ENCODE data around the gene APOLD1. TPM values are rescaled to one million over a fixed set of nuclear protein-coding genes. Genes with fewer than 3 reads are reported as not detected.

APOLD1 gene
- total and polyA plus RNA-seq, 2 of the 4 experiments (the other 2 are of a cell fraction), result 2.3 to 4.5 TPM

DNA sequence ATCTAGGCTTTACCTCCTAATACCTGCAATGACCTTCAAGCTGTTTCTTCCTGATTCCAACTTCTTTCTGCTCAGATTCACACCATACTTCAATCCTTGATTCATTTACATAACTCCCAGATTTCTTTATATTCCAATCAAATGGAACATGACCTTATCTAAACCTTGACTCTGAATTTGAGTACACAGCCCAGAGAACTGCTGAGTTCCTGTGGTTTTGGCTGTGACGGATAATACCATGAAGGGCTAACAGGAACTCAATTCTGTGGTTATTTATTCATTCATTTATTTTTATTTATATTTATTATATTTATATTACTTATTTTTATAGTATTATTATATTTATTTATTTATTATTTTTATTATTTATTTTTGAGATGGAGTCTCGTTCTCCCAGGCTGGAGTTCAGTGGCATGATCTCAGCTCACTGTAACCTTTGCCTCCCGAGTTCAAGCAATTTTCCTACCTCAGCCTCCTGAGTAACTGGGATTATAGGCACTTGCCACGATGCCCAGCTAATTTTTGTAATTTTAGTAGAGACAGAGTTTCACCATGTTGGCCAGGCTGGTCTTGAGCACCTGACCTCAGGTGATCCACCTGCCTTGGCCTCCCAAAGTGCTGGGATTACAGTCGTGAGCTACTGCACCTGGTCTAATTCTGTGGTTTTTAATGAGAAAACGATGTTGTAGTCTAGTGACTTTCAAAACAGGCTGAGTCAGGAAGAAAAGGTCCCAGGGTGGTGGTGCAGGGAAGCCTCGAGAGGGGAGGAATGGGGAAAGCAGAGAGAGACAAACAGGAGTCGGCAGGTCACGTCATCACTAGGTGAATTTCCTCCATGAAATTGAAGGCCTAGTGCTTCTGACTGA, 11.7 kb downstream of the APOLD1 start:
- intact Hi-C loops (cut with micrococcal nuclease) (no loop called here), dilution Hi-C loops (cut with HindIII; ENCODE audit: low sequenced_read_pairs, unreplicated experiment) (no loop called here), in situ Hi-C loops (cut with MboI; ENCODE audit: low sequenced_read_pairs) (loop anchor here (10.0 kb wide), 2 partner anchors 188 to 438 kb away; no protein-coding TSS in a partner anchor)
- H2BK120ac ChIP-seq (ENCODE audit: low read depth, low read length), result no peak overlapping the region; the same call in 1 of the 2 replicates
- H3K36me3 ChIP-seq (ENCODE audit: control insufficient read depth, insufficient read depth, low read length), result no peaks in the 10 kb centered on the region
- no peak overlapping the region for H2AFZ ChIP-seq (replicated peaks; ENCODE audit: low read length, poor library complexity)
- H2BK5ac ChIP-seq (ENCODE audit: low read depth, low read length, poor library complexity, severe bottlenecking), result no peak overlapping the region
- no peak for DNase-seq
- peaks cover 9% of the 10 kb centered on the region for H3K4me1 ChIP-seq (ENCODE audit: control insufficient read depth, insufficient read depth, low read length)
- H2AK9ac ChIP-seq (replicated peaks; ENCODE audit: low read depth, low read length, poor library complexity), result no peak overlapping the region
- H2BK15ac ChIP-seq (ENCODE audit: low read depth, low read length), result no peak overlapping the region; the same call in 2 of the 3 replicates
- H3K14ac ChIP-seq (replicated peaks; ENCODE audit: low read depth, low read length), result no peak overlapping the region
- peak overlapping the region; percentile 1; the same call in 1 of the 2 replicates for H2AK5ac ChIP-seq (ENCODE audit: low read depth, low read length)
- H4K91ac ChIP-seq (ENCODE audit: insufficient read depth, low read depth, low read length), result no peak overlapping the region
- H2BK20ac ChIP-seq (ENCODE audit: low read depth, low read length), result no peak overlapping the region
- H3K79me1 ChIP-seq (ENCODE audit: low read depth in 1 of 2, low read length in 2 of 2), result no peaks in the 10 kb centered on the region
- no peaks in the 10 kb centered on the region for H4K20me1 ChIP-seq (ENCODE audit: insufficient read depth, low read length)
- ChIA-PET CTCF (no interaction called here), POLR2A (ENCODE audit: unreplicated experiment) (no interaction called here)
- H3K56ac ChIP-seq (ENCODE audit: extremely low read depth, insufficient read depth, low read length), result no peak overlapping the region
- no peak overlapping the region for H3K4me2 ChIP-seq (ENCODE audit: low read depth, low read length)
- H3K9me3 ChIP-seq (ENCODE audit: control insufficient read depth, insufficient read depth, low read length), result no peaks in the 10 kb centered on the region
- no peak overlapping the region for H3K23ac ChIP-seq (ENCODE audit: low read depth, low read length)
- TF ChIP-seq CHD1 (IDR thresholded peaks at IDR 0.05; ENCODE audit: low read depth, low read length) (no peak), RCOR1 (IDR thresholded peaks at IDR 0.05; ENCODE audit: insufficient replicate concordance, low read length) (no peak), FOS (IDR thresholded peaks at IDR 0.05; ENCODE audit: low read depth, low read length) (no peak), SMC3 (IDR thresholded peaks at IDR 0.05; ENCODE audit: low read depth, low read length) (no peak), ELK1 (IDR thresholded peaks at IDR 0.05; ENCODE audit: borderline replicate concordance, low read depth, low read length) (no peak), USF2 (IDR thresholded peaks at IDR 0.05; ENCODE audit: low read depth, low read length) (no peak), MXI1 (IDR thresholded peaks at IDR 0.05; ENCODE audit: borderline replicate concordance, low read depth, low read length) (no peak), RAD21 (IDR thresholded peaks at IDR 0.05; ENCODE audit: low read length) (no peak), NFE2L2 (IDR thresholded peaks at IDR 0.05; ENCODE audit: low read depth, low read length) (no peak), POLR2A (IDR thresholded peaks at IDR 0.05; ENCODE audit: low read depth, low read length) (no peak), CEBPB (IDR thresholded peaks at IDR 0.05; ENCODE audit: low read depth, low read length) (no peak), MAFK (IDR thresholded peaks at IDR 0.05; ENCODE audit: low read depth, low read length) (no peak)
- TF ChIP-seq, protein P1, sequence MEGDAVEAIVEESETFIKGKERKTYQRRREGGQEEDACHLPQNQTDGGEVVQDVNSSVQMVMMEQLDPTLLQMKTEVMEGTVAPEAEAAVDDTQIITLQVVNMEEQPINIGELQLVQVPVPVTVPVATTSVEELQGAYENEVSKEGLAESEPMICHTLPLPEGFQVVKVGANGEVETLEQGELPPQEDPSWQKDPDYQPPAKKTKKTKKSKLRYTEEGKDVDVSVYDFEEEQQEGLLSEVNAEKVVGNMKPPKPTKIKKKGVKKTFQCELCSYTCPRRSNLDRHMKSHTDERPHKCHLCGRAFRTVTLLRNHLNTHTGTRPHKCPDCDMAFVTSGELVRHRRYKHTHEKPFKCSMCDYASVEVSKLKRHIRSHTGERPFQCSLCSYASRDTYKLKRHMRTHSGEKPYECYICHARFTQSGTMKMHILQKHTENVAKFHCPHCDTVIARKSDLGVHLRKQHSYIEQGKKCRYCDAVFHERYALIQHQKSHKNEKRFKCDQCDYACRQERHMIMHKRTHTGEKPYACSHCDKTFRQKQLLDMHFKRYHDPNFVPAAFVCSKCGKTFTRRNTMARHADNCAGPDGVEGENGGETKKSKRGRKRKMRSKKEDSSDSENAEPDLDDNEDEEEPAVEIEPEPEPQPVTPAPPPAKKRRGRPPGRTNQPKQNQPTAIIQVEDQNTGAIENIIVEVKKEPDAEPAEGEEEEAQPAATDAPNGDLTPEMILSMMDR (conservative IDR thresholded peaks at IDR 0.05; ENCODE audit: low read depth, low read length), result no peak
- H3K4me3 ChIP-seq (ENCODE audit: insufficient read depth, low read depth, low read length), result no peak overlapping the region
- no peaks in the 10 kb centered on the region for H3K9me1 ChIP-seq (ENCODE audit: insufficient read depth, low read length)
- H4K8ac ChIP-seq (ENCODE audit: low read depth in 2 of 2, low read length in 2 of 2), result no peak overlapping the region
- no peak overlapping the region for H3K18ac ChIP-seq (ENCODE audit: low read depth, low read length)
- H4K5ac ChIP-seq (ENCODE audit: low read depth, low read length), result no peak overlapping the region
- H3K27ac ChIP-seq (ENCODE audit: insufficient read depth, low read length), result no peak overlapping the region
- H3K9ac ChIP-seq (ENCODE audit: low read depth, low read length), result no peak overlapping the region
- ATAC-seq (ENCODE audit: low read depth), result no peak
- 0 out of 2 replicates have a peak overlapping the region, but pooled peaks have one; percentile 31 for H3K4ac ChIP-seq (ENCODE audit: low read depth, low read length)
- H3K27me3 ChIP-seq (ENCODE audit: control insufficient read depth, insufficient read depth, low read length), result no peaks in the 10 kb centered on the region
- 92% methylated on average over 2 of the region's 9 CpGs; no CpG with 5 or more reads in 1 of the 2 experiments for WGBS, 2 experiments (ENCODE audit: extremely low coverage in 2 of 2, insufficient read length in 1 of 2)
- no TSS peak for BruUV-seq (replicated peaks)

All from IMR-90 (cell line).